GM12878 (cell line): ENCODE data around the gene PLAC9. TPM values are rescaled to one million over a fixed set of nuclear protein-coding genes. Genes with fewer than 3 reads are reported as not detected.

Experiments
- ATAC-seq: fragments of 200-7000 bp; cut with Tn5 transposase; 3 replicates; pipeline ENCODE4 v1.9.1; 2020; ENCODE audit warnings: mild to moderate bottlenecking, moderate library complexity
- BruUV-seq: library from RNA; stranded (reverse); fragments of 400-500 nt; replicated peaks from 2 replicates; lab custom pipeline; 2021; lab: Mats Ljungman, UMichigan
- CTCF ChIA-PET: fragments of 300-600 bp; sonication (Branson Sonifier 250); formaldehyde crosslinking; extraction: SDS; loops from one replicate; lab custom pipeline; 2021; ENCODE audit warnings: inconsistent platforms; lab: Yijun Ruan, JAX
- POLR2A ChIA-PET: fragments of 350-600 bp; formaldehyde crosslinking; extraction: SDS; loops from one replicate; lab custom pipeline; 2021; ENCODE audit warnings: inconsistent platforms; lab: Charles Lee
- RAD21 ChIA-PET: fragments of 300-600 bp; sonication (Branson Sonifier 250); formaldehyde crosslinking; loops from one replicate; lab custom pipeline; 2023; ENCODE audit warnings: antibody characterized with exemption; ENCODE audit not compliant: unreplicated experiment; lab: Charles Lee
- SMC1A ChIA-PET: fragments of 300-600 bp; sonication (Branson Sonifier 250); formaldehyde crosslinking; loops from one replicate; lab custom pipeline; 2023; ENCODE audit not compliant: unreplicated experiment, uncharacterized antibody; lab: Charles Lee
- DNase-seq: peaks from one replicate; pipeline ENCODE4 v3.0.0-alpha.2; 2011; ENCODE audit warnings: low read depth, low spot score
- FAIRE-seq: peaks from 3 replicates; lab custom pipeline; 2011; peaks lifted over from hg19 to GRCh38; lab: Jason Lieb, UNC
- H2AFZ ChIP-seq: 2 replicates; pipeline ENCODE4 v1.6.0; 2011; ENCODE audit warnings: low read depth, low read length, control low read depth; ENCODE audit not compliant: control insufficient read depth
- H3K27ac ChIP-seq: 2 replicates; pipeline ENCODE4 v1.5.1; 2011; ENCODE audit warnings: control low read depth; ENCODE audit not compliant: control insufficient read depth, insufficient read depth
- H3K27me3 ChIP-seq, 2 experiments: replicated peaks in 1 of 2; 2 replicates each; pipeline versions ENCODE4 v1.6.0 to v1.6.1; 2011; ENCODE audit warnings: low read length in 1 of 2; ENCODE audit not compliant: control insufficient read depth in 2 of 2, insufficient read depth in 2 of 2
- H3K36me3 ChIP-seq, 2 experiments: 2 replicates each; pipeline ENCODE4 v1.5.1; 2011; ENCODE audit warnings: low read length in 1 of 2; ENCODE audit not compliant: control insufficient read depth in 2 of 2, insufficient read depth in 2 of 2
- H3K4me1 ChIP-seq: 2 replicates; pipeline ENCODE4 v1.6.1; 2011; ENCODE audit warnings: mild to moderate bottlenecking, low read length, moderate library complexity, mixed read lengths; ENCODE audit not compliant: control insufficient read depth, insufficient read depth
- H3K4me2 ChIP-seq: 2 replicates; pipeline ENCODE4 v1.6.0; 2011; ENCODE audit warnings: control low read depth; ENCODE audit not compliant: control insufficient read depth, insufficient read depth
- H3K4me3 ChIP-seq: fragments of 200-600 bp; sonication (generic); 2 replicates; pipeline ENCODE4 v1.5.1; 2016
- H3K79me2 ChIP-seq: 2 replicates; pipeline ENCODE4 v1.6.0; 2011; ENCODE audit warnings: low read length; ENCODE audit not compliant: control insufficient read depth, insufficient read depth
- H3K9ac ChIP-seq: 2 replicates; pipeline ENCODE4 v1.8.0; 2011; ENCODE audit warnings: low read length, control low read depth, mixed read lengths; ENCODE audit not compliant: control insufficient read depth, insufficient read depth
- H3K9me3 ChIP-seq: replicated peaks from 3 replicates; pipeline ENCODE4 v1.5.1; 2011; ENCODE audit warnings: mild to moderate bottlenecking, low read length; ENCODE audit not compliant: control insufficient read depth, insufficient read depth
- H4K20me1 ChIP-seq: 2 replicates; pipeline ENCODE4 v1.6.0; 2011; ENCODE audit not compliant: control insufficient read depth, insufficient read depth
- CHD4 ChIP-seq: fragments of 200-600 bp; sonication (generic); IDR thresholded peaks from 2 replicates; pipeline ENCODE4 v1.6.1; 2016; ENCODE audit warnings: mild to moderate bottlenecking
- FOXM1 ChIP-seq: IDR thresholded peaks from 2 replicates; pipeline ENCODE4 v1.6.1; 2012; ENCODE audit warnings: low read depth, mild to moderate bottlenecking, inconsistent platforms, low read length, moderate library complexity
- MTA3 ChIP-seq: IDR thresholded peaks from 2 replicates; pipeline ENCODE4 v1.6.1; 2012; ENCODE audit warnings: low read length, inconsistent platforms, borderline replicate concordance
- MYB ChIP-seq: fragments of 150-350 bp; IDR thresholded peaks from 2 replicates; pipeline ENCODE4 v1.6.1; 2014; ENCODE audit warnings: mild to moderate bottlenecking, low read depth, low read length, borderline replicate concordance
- NBN ChIP-seq: fragments of 450-650 bp; IDR thresholded peaks from 2 replicates; pipeline ENCODE4 v1.6.1; 2016
- TBL1XR1 ChIP-seq: IDR thresholded peaks from 2 replicates; pipeline ENCODE4 v1.6.1; 2012; ENCODE audit warnings: low read depth, low read length, improper control_type of control experiment
- WGBS: methylation state at CpG from one replicate; pipeline ENCODE4 v1.1.6; 2016; ENCODE audit warnings: low lambda C conversion rate; ENCODE audit not compliant: insufficient replicate concordance, insufficient coverage; ENCODE audit errors: missing lambda C conversion rate; 5-methylcytosine and 5-hydroxymethylcytosine counted together
- in situ Hi-C: fragments of 300-500 bp; cut with MboI; formaldehyde crosslinking; loops from 9 replicates; pipeline ENCODE4 v1.14.3; 2018; ENCODE audit warnings: mixed read lengths
- intact Hi-C: fragments of 100-400 bp; cut with micrococcal nuclease; formaldehyde crosslinking; loops from one replicate; pipeline ENCODE4 v1.14.2; 2022; ENCODE audit not compliant: unreplicated experiment
- polyA plus RNA-seq, 11 experiments: library from polyadenylated mRNA; depleted of rRNA in 4 of 11; unstranded in 6 of 11; stranded (reverse) in 5 of 11; fragments of >200 nt; fragmentation: Nextera tagmentation in 4 of 11; fragmentation: Illumina TruSeq in 1 of 11; extraction: Ambion mirVana in 4 of 11; extraction: Trizol in 1 of 11; gene quantifications; 1 replicate in 1 of 11; 2 replicates in 10 of 11; pipeline versions ENCODE4 v1.2.1 to v1.2.3, GENCODE V29; 2011 to 2016; ENCODE audit warnings: inconsistent platforms in 2 of 11, missing spikeins in 2 of 11, low read depth in 1 of 11
- total RNA-seq, 4 experiments: library from RNA; depleted of rRNA in 3 of 4; stranded (reverse); fragments of >200 nt in 3 of 4; fragmentation: Illumina TruSeq in 1 of 4; extraction: Trizol in 1 of 4; gene quantifications; 2 replicates each; pipeline versions ENCODE4 v1.2.1 to v1.2.3, GENCODE V29; 2013 to 2021
- TF ChIP-seq, protein P1 (sequence below): IDR thresholded peaks from 2 replicates; pipeline ENCODE4 v1.6.1; 2012; ENCODE audit warnings: low read depth, low read length, improper control_type of control experiment
- TF ChIP-seq, protein P2 (sequence below): fragments of 450-650 bp; IDR thresholded peaks from 2 replicates; pipeline ENCODE4 v1.6.1; 2018; ENCODE audit warnings: borderline replicate concordance, mild to moderate bottlenecking; ENCODE audit not compliant: partially characterized antibody
- TF ChIP-seq, protein P3 (sequence below): fragments of 450-650 bp; IDR thresholded peaks from 2 replicates; pipeline ENCODE4 v1.6.1; 2017; ENCODE audit warnings: mild to moderate bottlenecking, moderate library complexity

Gene PLAC9
- total and polyA plus RNA-seq, 10 of the 15 experiments (the other 5 are each of a cell fraction or from before 2014, with no cell fraction given) = not detected

DNA sequence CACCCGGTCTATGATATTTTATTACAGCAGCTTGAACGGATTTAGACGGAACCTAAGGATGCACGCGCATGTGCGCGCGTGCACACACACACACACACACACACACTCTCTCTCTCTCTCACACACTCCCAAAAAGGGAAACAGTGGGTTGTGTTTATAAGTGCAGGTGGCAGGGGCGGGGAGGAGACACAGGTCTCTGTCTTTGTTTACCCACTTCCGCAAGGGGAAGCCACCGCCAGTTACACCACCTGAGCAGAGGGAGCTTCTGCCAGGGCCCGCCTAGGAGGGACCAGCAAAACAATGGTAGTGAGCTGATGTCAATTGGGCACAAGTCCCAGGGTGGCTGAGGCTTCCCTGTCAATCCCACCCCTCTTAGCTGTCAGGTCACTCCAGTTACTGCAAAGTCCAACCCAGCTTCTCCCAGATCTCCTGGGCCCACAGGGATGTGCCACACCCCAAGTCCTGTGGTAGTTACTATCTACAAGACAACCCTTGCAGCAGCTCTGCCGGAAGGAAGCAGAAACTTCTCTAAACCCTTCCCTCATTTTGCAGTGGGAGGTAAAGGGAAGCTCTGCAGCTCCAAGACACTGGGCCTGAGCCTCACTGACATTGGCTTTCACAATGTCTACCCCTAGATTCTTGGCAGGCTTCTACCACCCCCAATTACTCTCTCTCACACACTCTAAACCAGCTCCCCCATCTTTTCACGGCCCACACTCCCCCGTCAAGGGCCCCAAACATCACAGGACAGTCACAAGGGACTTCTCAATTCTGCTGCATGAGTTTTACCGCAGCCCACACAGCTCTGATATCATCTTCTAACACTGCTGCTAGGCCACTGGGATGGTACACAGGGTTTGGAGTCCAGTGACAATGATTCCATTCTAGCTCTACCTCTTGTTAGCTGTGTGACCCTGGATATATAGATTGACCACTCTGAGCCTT lies 55.2 kb downstream of the PLAC9 start (continued):
- TF ChIP-seq CHD4 = no peak

DNA sequence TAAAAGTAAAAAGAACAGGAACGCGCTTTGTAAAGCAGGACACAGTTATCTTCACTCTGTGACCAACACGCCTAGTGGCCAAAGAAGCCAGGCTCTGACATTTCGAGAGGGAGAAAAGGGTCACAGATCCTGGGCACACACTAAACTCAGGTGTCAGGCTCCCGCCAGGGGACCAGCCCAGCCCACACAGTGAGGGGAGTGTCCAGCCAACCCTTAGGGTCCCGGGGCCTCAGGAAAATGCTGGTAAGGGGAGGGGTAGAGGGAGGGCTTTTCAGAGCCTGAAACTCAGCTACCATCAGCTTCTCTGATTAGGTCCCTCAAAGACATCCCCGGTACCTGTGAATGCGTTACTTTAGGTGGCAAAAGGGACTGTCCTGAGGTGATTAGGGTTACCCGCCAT lies 56.2 kb downstream of the PLAC9 start:
- 0 out of 2 replicates have a peak overlapping the region, but pooled peaks have one; percentile 9 for H3K9ac ChIP-seq
- H3K36me3 ChIP-seq = peaks cover 0 to 5% of the 10 kb centered on the region in 2 experiments; a peak in 2 of 4 replicates
- ChIA-PET POLR2A (interaction anchor here (1.6 to 1.7 kb wide), 4 partner anchors 8 to 17 kb away, joined by 4 to 18 read pairs (median 11); partner anchors contain the start of gene ANXA11), CTCF (interaction anchor here (0.9 to 2.5 kb wide), 4 partner anchors 14 to 45 kb away, joined by 4 to 23 read pairs (median 10); no protein-coding TSS in a partner anchor), SMC1A (interaction anchor here (0.8 to 1.8 kb wide), 8 partner anchors 8 to 38 kb away, joined by 3 to 29 read pairs (median 4); no protein-coding TSS in a partner anchor), RAD21 (interaction anchor here (2.0 to 2.8 kb wide), 3 partner anchors 8 to 34 kb away, joined by 7 to 59 read pairs (median 30); partner anchors contain the start of gene ANXA11)
- H3K4me3 ChIP-seq = no peak overlapping the region
- in situ Hi-C loops = no loop called here
- no peak overlapping the region for H2AFZ ChIP-seq
- peaks cover 50% of the 10 kb centered on the region for H3K79me2 ChIP-seq
- H3K9me3 ChIP-seq = peaks cover 4% of the 10 kb centered on the region
- BruUV-seq = no TSS peak
- H3K4me2 ChIP-seq = peak overlapping the region; percentile 28; the same call in 1 of the 2 replicates
- intact Hi-C loops = no loop called here
- DNase-seq (no peak), ATAC-seq (no peak), FAIRE-seq (no peak)
- H3K4me1 ChIP-seq = peaks cover 22% of the 10 kb centered on the region
- no peaks in the 10 kb centered on the region for H4K20me1 ChIP-seq
- peak overlapping the region; percentile 22 for H3K27ac ChIP-seq
- no peaks in the 10 kb centered on the region for H3K27me3 ChIP-seq
- 91% methylated on average over 9 of the region's 9 CpGs for WGBS
- TF ChIP-seq TBL1XR1 (no peak), CHD4 (no peak), MTA3 (no peak), MYB (no peak), NBN (no peak), FOXM1 (no peak)
- TF ChIP-seq, protein P1, sequence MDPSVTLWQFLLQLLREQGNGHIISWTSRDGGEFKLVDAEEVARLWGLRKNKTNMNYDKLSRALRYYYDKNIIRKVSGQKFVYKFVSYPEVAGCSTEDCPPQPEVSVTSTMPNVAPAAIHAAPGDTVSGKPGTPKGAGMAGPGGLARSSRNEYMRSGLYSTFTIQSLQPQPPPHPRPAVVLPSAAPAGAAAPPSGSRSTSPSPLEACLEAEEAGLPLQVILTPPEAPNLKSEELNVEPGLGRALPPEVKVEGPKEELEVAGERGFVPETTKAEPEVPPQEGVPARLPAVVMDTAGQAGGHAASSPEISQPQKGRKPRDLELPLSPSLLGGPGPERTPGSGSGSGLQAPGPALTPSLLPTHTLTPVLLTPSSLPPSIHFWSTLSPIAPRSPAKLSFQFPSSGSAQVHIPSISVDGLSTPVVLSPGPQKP = no peak
- TF ChIP-seq, protein P2, sequence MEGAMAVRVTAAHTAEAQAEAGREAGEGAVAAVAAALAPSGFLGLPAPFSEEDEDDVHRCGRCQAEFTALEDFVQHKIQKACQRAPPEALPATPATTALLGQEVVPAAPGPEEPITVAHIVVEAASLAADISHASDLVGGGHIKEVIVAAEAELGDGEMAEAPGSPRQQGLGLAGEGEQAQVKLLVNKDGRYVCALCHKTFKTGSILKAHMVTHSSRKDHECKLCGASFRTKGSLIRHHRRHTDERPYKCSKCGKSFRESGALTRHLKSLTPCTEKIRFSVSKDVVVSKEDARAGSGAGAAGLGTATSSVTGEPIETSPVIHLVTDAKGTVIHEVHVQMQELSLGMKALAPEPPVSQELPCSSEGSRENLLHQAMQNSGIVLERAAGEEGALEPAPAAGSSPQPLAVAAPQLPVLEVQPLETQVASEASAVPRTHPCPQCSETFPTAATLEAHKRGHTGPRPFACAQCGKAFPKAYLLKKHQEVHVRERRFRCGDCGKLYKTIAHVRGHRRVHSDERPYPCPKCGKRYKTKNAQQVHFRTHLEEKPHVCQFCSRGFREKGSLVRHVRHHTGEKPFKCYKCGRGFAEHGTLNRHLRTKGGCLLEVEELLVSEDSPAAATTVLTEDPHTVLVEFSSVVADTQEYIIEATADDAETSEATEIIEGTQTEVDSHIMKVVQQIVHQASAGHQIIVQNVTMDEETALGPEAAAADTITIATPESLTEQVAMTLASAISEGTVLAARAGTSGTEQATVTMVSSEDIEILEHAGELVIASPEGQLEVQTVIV = no peak
- TF ChIP-seq, protein P3, sequence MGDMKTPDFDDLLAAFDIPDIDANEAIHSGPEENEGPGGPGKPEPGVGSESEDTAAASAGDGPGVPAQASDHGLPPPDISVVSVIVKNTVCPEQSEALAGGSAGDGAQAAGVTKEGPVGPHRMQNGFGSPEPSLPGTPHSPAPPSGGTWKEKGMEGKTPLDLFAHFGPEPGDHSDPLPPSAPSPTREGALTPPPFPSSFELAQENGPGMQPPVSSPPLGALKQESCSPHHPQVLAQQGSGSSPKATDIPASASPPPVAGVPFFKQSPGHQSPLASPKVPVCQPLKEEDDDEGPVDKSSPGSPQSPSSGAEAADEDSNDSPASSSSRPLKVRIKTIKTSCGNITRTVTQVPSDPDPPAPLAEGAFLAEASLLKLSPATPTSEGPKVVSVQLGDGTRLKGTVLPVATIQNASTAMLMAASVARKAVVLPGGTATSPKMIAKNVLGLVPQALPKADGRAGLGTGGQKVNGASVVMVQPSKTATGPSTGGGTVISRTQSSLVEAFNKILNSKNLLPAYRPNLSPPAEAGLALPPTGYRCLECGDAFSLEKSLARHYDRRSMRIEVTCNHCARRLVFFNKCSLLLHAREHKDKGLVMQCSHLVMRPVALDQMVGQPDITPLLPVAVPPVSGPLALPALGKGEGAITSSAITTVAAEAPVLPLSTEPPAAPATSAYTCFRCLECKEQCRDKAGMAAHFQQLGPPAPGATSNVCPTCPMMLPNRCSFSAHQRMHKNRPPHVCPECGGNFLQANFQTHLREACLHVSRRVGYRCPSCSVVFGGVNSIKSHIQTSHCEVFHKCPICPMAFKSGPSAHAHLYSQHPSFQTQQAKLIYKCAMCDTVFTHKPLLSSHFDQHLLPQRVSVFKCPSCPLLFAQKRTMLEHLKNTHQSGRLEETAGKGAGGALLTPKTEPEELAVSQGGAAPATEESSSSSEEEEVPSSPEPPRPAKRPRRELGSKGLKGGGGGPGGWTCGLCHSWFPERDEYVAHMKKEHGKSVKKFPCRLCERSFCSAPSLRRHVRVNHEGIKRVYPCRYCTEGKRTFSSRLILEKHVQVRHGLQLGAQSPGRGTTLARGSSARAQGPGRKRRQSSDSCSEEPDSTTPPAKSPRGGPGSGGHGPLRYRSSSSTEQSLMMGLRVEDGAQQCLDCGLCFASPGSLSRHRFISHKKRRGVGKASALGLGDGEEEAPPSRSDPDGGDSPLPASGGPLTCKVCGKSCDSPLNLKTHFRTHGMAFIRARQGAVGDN = no peak
